ENCODE results near the gene SEC24A. TPM values are rescaled to one million over a fixed set of nuclear protein-coding genes. Genes with fewer than 3 reads are reported as not detected.

The SEC24A gene
- total RNA-seq, 2 donors from 2014 or later: 15.5 to 20.0 TPM

GRCh38 chr5:134736173-134736812 is 87.7 kb downstream of the SEC24A start:
- Histone ChIP-seq H3K27me3 (replicated peaks; ENCODE audit: insufficient read depth) (no peaks in the 10 kb centered on the region), H3K27ac (no peak overlapping the region), H3K36me3 (no peaks in the 10 kb centered on the region), H3K4me3 (no peak overlapping the region), H3K4me1 (replicated peaks) (peaks cover 8% of the 10 kb centered on the region), H3K9me3 (no peaks in the 10 kb centered on the region)
- 69% methylated on average over 2 of the region's 2 CpGs for WGBS
- TF ChIP-seq POLR2A (IDR thresholded peaks at IDR 0.05): no peak
- DNase-seq (ENCODE audit: low spot score): no peak
- intact Hi-C loops (cut with DNase I): no loop called here

GRCh38 chr5:134738133-134738962 is 89.8 kb downstream of the SEC24A start, which contains the start of gene CAMLG:
Gene CAMLG, plus strand, starts transcription at chr5:134738548. Its CDS starts 73 bp downstream, at chr5:134738621.
- under 1% methylated on average over 45 of the region's 66 CpGs for WGBS
- peaks cover 8% of the 10 kb centered on the region for H3K4me1 ChIP-seq (replicated peaks)

GRCh38 chr5:134738963-134739661 is 90.5 kb downstream of the SEC24A start:
- Histone ChIP-seq H3K27ac (peak overlapping the region; percentile 91 to 95), H3K9me3 (no peaks in the 10 kb centered on the region), H3K27me3 (replicated peaks; ENCODE audit: insufficient read depth) (no peaks in the 10 kb centered on the region), H3K36me3 (no peaks in the 10 kb centered on the region), H3K4me3 (peak overlapping the region; percentile 83 to 88), H3K4me1 (replicated peaks) (peaks cover 8% of the 10 kb centered on the region)
- intact Hi-C loops (cut with DNase I): loop anchor here (2.0 kb wide), 1 partner anchor 166 kb away; the partner anchor contains the start of gene PCBD2
- peak; percentile 10 for DNase-seq (ENCODE audit: low spot score)
- 4% methylated on average over 21 of the region's 21 CpGs for WGBS
- TF ChIP-seq, protein P1, sequence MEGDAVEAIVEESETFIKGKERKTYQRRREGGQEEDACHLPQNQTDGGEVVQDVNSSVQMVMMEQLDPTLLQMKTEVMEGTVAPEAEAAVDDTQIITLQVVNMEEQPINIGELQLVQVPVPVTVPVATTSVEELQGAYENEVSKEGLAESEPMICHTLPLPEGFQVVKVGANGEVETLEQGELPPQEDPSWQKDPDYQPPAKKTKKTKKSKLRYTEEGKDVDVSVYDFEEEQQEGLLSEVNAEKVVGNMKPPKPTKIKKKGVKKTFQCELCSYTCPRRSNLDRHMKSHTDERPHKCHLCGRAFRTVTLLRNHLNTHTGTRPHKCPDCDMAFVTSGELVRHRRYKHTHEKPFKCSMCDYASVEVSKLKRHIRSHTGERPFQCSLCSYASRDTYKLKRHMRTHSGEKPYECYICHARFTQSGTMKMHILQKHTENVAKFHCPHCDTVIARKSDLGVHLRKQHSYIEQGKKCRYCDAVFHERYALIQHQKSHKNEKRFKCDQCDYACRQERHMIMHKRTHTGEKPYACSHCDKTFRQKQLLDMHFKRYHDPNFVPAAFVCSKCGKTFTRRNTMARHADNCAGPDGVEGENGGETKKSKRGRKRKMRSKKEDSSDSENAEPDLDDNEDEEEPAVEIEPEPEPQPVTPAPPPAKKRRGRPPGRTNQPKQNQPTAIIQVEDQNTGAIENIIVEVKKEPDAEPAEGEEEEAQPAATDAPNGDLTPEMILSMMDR (IDR thresholded peaks at IDR 0.05): no peak
- TF ChIP-seq POLR2AphosphoS5 (IDR thresholded peaks at IDR 0.05) (no peak), POLR2A (IDR thresholded peaks at IDR 0.05) (no peak)

More at GRCh38 chr5:134738133-134738962, 89.8 kb downstream of the SEC24A start, which contains the start of gene CAMLG:
- intact Hi-C loops (cut with DNase I): loop anchor here (2.0 kb wide), 1 partner anchor 166 kb away; the partner anchor contains the start of gene PCBD2
- Histone ChIP-seq H3K27me3 (replicated peaks; ENCODE audit: insufficient read depth) (no peaks in the 10 kb centered on the region), H3K36me3 (no peaks in the 10 kb centered on the region), H3K27ac (peak within 1 kb of the TSS; percentile 91 to 95), H3K4me3 (peak within 1 kb of the TSS; percentile 83 to 88), H3K9me3 (no peaks in the 10 kb centered on the region)
- TF ChIP-seq POLR2A (IDR thresholded peaks at IDR 0.05): peak; percentile 96
- TF ChIP-seq, protein P1 (IDR thresholded peaks at IDR 0.05): peak in 3 of 4 experiments; percentile 43 to 67 (median 60)
- TF ChIP-seq POLR2AphosphoS5 (IDR thresholded peaks at IDR 0.05): peak; percentile 90
- DNase-seq (ENCODE audit: low spot score): peak; percentile 98

DNA sequence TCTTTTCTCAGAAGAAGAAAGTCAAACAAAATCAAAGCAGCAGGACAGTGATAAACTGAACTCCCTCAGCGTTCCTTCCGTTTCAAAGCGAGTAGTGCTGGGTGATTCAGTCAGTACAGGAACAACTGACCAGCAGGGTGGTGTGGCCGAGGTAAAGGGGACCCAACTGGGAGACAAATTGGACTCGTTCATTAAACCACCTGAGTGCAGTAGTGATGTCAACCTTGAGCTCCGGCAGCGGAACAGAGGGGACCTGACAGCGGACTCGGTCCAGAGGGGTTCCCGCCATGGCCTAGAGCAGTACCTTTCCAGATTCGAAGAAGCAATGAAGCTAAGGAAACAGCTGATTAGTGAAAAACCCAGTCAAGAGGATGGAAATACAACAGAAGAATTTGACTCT is 92.5 kb downstream of the SEC24A start:
- Histone ChIP-seq H3K4me3 (no peak overlapping the region), H3K27ac (no peak overlapping the region), H3K9me3 (no peaks in the 10 kb centered on the region), H3K27me3 (replicated peaks; ENCODE audit: insufficient read depth) (no peaks in the 10 kb centered on the region), H3K4me1 (replicated peaks) (peaks cover 8% of the 10 kb centered on the region), H3K36me3 (no peaks in the 10 kb centered on the region)
- 92% methylated on average over 11 of the region's 11 CpGs for WGBS
- intact Hi-C loops (cut with DNase I): no loop called here
- DNase-seq (ENCODE audit: low spot score): no peak
- TF ChIP-seq, protein P1 (IDR thresholded peaks at IDR 0.05): no peak
- TF ChIP-seq POLR2AphosphoS5 (IDR thresholded peaks at IDR 0.05): no peak
- no peak for TF ChIP-seq POLR2A (IDR thresholded peaks at IDR 0.05)

GRCh38 chr5:134742134-134742533 is 93.5 kb downstream of the SEC24A start:
- Histone ChIP-seq H3K4me1 (replicated peaks) (peaks cover 8% of the 10 kb centered on the region), H3K27ac (no peak overlapping the region), H3K36me3 (no peaks in the 10 kb centered on the region), H3K9me3 (no peaks in the 10 kb centered on the region), H3K4me3 (no peak overlapping the region), H3K27me3 (replicated peaks; ENCODE audit: insufficient read depth) (no peaks in the 10 kb centered on the region)
- no peak for DNase-seq (ENCODE audit: low spot score)
- WGBS: 96% methylated on average over 2 of the region's 2 CpGs
- TF ChIP-seq, protein P1 (IDR thresholded peaks at IDR 0.05): no peak
- TF ChIP-seq POLR2AphosphoS5 (IDR thresholded peaks at IDR 0.05) (no peak), POLR2A (IDR thresholded peaks at IDR 0.05) (no peak)
- intact Hi-C loops (cut with DNase I): no loop called here

Measured in prostate gland (tissue), 2 donors.